OCI-LY3 (cell line): ENCODE data around the gene MRAP.

Source experiments
- EZH2phosphoT487 ChIP-seq: fragments of 200-600 bp; shearing (Covaris generic); IDR thresholded peaks from 2 replicates; pipeline ENCODE4 v1.6.1; 2018; ENCODE audit warnings: antibody characterized with exemption, mixed run types, low read depth
- TF ChIP-seq, protein P1 (sequence below): fragments of 200-600, 300-600 bp; sonication (generic); IDR thresholded peaks from 2 replicates; pipeline ENCODE4 v1.5.1; 2014; ENCODE audit warnings: antibody characterized with exemption, low read length, low read depth

DNA sequence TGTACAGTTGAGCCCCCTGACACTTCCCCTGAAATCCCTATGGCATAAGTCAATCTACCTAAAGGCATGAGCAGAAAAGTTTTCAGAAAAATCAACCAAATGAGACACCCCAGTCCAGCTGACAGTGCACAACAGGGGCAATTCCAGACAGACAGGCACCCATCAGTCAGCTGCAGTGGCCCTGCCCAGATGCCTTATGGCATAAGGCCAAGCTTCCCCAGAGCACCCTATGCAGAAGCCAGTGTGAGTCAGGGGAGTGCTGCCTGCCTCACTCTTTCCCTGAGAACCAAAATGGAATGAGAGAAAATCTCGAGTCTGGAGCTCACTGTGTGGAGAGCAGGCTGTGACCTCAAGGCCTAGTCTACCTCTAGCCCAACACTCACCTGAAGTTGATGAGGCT is 38.1 kb downstream of the MRAP start:
- TF ChIP-seq, protein P1, sequence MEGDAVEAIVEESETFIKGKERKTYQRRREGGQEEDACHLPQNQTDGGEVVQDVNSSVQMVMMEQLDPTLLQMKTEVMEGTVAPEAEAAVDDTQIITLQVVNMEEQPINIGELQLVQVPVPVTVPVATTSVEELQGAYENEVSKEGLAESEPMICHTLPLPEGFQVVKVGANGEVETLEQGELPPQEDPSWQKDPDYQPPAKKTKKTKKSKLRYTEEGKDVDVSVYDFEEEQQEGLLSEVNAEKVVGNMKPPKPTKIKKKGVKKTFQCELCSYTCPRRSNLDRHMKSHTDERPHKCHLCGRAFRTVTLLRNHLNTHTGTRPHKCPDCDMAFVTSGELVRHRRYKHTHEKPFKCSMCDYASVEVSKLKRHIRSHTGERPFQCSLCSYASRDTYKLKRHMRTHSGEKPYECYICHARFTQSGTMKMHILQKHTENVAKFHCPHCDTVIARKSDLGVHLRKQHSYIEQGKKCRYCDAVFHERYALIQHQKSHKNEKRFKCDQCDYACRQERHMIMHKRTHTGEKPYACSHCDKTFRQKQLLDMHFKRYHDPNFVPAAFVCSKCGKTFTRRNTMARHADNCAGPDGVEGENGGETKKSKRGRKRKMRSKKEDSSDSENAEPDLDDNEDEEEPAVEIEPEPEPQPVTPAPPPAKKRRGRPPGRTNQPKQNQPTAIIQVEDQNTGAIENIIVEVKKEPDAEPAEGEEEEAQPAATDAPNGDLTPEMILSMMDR = no peak
- TF ChIP-seq EZH2phosphoT487 = no peak
